Endothelial cell (in vitro differentiated cells): ENCODE data around the gene ZNF81. TPM values are rescaled to one million over a fixed set of nuclear protein-coding genes. Genes with fewer than 3 reads are reported as not detected.
A peak's percentile ranks its signal among the peaks of the same experiment; 100 is the strongest.
"Not testable (repeated sequence)": the region's sequence is repeated elsewhere in the genome, so short reads cannot be mapped to it uniquely, and the experiment has no call there.

Source experiments
- DNase-seq: peaks from one replicate; pipeline ENCODE4 v3.0.0; 2021; ENCODE audit warnings: low spot score
- H3K27ac Mint-ChIP-seq: one replicate; pipeline ENCODE4 v1.8.0; 2021; ENCODE audit warnings: mixed read lengths, inconsistent platforms; ENCODE audit not compliant: unreplicated experiment
- H3K27me3 Mint-ChIP-seq: one replicate; pipeline ENCODE4 v1.8.0; 2021; ENCODE audit warnings: mild to moderate bottlenecking, moderate library complexity, mixed read lengths, inconsistent platforms; ENCODE audit not compliant: unreplicated experiment
- H3K36me3 Mint-ChIP-seq: one replicate; pipeline ENCODE4 v1.8.0; 2021; ENCODE audit warnings: mild to moderate bottlenecking, low read depth, mixed read lengths, inconsistent platforms; ENCODE audit not compliant: unreplicated experiment
- H3K4me1 Mint-ChIP-seq: one replicate; pipeline ENCODE4 v1.8.0; 2021; ENCODE audit warnings: mild to moderate bottlenecking, mixed read lengths, inconsistent platforms; ENCODE audit not compliant: unreplicated experiment
- H3K4me3 Mint-ChIP-seq: one replicate; pipeline ENCODE4 v1.8.0; 2021; ENCODE audit warnings: mild to moderate bottlenecking, mixed read lengths, inconsistent platforms; ENCODE audit not compliant: unreplicated experiment
- H3K9me3 Mint-ChIP-seq: one replicate; pipeline ENCODE4 v1.8.0; 2021; ENCODE audit warnings: mixed read lengths, inconsistent platforms; ENCODE audit not compliant: unreplicated experiment
- CTCF ChIP-seq: fragments of 200-600 bp; sonication (generic); IDR thresholded peaks from one replicate; pipeline ENCODE4 v1.5.0; 2021; ENCODE audit warnings: antibody characterized with exemption; ENCODE audit not compliant: unreplicated experiment
- total RNA-seq: library from RNA; stranded (reverse); fragmentation: NEBNext Ultra II Directional; extraction: Animal tissue kit (Norgen Biotek cat#: 25700); gene quantifications from one replicate; pipeline ENCODE4 v1.2.1, GENCODE V29; 2021; ENCODE audit not compliant: unreplicated experiment

ZNF81 gene
- total RNA-seq, 1 donor from 2014 or later: 8.8 TPM

GRCh38 chrX:47846040-47846439, 9.3 kb downstream of the ZNF81 start:
- no peak overlapping the region for H3K27ac Mint-ChIP-seq
- H3K27me3 Mint-ChIP-seq: no peaks in the 10 kb centered on the region
- DNase-seq: no peak
- no peak overlapping the region for H3K4me3 Mint-ChIP-seq
- no peaks in the 10 kb centered on the region for H3K4me1 Mint-ChIP-seq
- H3K36me3 Mint-ChIP-seq: peaks cover 3% of the 10 kb centered on the region
- TF ChIP-seq CTCF: no peak
- H3K9me3 Mint-ChIP-seq: no peaks in the 10 kb centered on the region

GRCh38 chrX:47849778-47850177, 13.1 kb downstream of the ZNF81 start:
- Mint-ChIP-seq H3K27me3 (no peaks in the 10 kb centered on the region), H3K4me1 (no peaks in the 10 kb centered on the region)

GRCh38 chrX:47850389-47850788, 13.7 kb downstream of the ZNF81 start:
- not testable (repeated sequence) for H3K27me3 Mint-ChIP-seq, H3K4me3 Mint-ChIP-seq, H3K27ac Mint-ChIP-seq, H3K9me3 Mint-ChIP-seq, H3K36me3 Mint-ChIP-seq, H3K4me1 Mint-ChIP-seq, DNase-seq

More at GRCh38 chrX:47849778-47850177, 13.1 kb downstream of the ZNF81 start:
- peaks cover 3% of the 10 kb centered on the region for H3K36me3 Mint-ChIP-seq
- no peak overlapping the region for H3K4me3 Mint-ChIP-seq
- no peak overlapping the region for H3K27ac Mint-ChIP-seq
- no peak for TF ChIP-seq CTCF
- no peaks in the 10 kb centered on the region for H3K9me3 Mint-ChIP-seq
- no peak for DNase-seq

GRCh38 chrX:47850901-47851300, 14.2 kb downstream of the ZNF81 start:
- no peak overlapping the region for H3K27ac Mint-ChIP-seq
- DNase-seq: no peak
- H3K4me1 Mint-ChIP-seq: no peaks in the 10 kb centered on the region
- peaks cover 3% of the 10 kb centered on the region for H3K36me3 Mint-ChIP-seq
- H3K4me3 Mint-ChIP-seq: no peak overlapping the region
- H3K9me3 Mint-ChIP-seq: no peaks in the 10 kb centered on the region
- TF ChIP-seq CTCF: no peak
- no peaks in the 10 kb centered on the region for H3K27me3 Mint-ChIP-seq

GRCh38 chrX:47854474-47854873, 17.8 kb downstream of the ZNF81 start:
- Mint-ChIP-seq H3K4me3 (no peak overlapping the region), H3K27ac (no peak overlapping the region), H3K36me3 (peaks cover 2% of the 10 kb centered on the region), H3K9me3 (no peaks in the 10 kb centered on the region), H3K4me1 (no peaks in the 10 kb centered on the region), H3K27me3 (no peaks in the 10 kb centered on the region)
- no peak for TF ChIP-seq CTCF
- DNase-seq: peak; percentile 10

- no peaks in the 10 kb centered on the region for H3K27me3 Mint-ChIP-seq
- TF ChIP-seq CTCF: no peak
Measured at GRCh38 chrX:47859686-47860085, 23.0 kb downstream of the ZNF81 start.

More at GRCh38 chrX:47859686-47860085, 23.0 kb downstream of the ZNF81 start:
- H3K9me3 Mint-ChIP-seq: no peaks in the 10 kb centered on the region
- no peak for DNase-seq
- H3K4me1 Mint-ChIP-seq: peaks cover 5% of the 10 kb centered on the region
- peaks cover 8% of the 10 kb centered on the region for H3K36me3 Mint-ChIP-seq
- H3K27ac Mint-ChIP-seq: no peak overlapping the region
- no peak overlapping the region for H3K4me3 Mint-ChIP-seq
